ENCODE measurements around the gene FOXC1. TPM values are rescaled to one million over a fixed set of nuclear protein-coding genes. Genes with fewer than 3 reads are reported as not detected.
A peak's percentile ranks its signal among the peaks of the same experiment; 100 is the strongest.

Gene FOXC1
- total and polyA plus RNA-seq, 9 of the 15 experiments (the other 6 are each of a cell fraction or from before 2014, with no cell fraction given) = not detected

- H3K36me3 ChIP-seq (ENCODE audit: control insufficient read depth, insufficient read depth, low read length) = no peaks in the 10 kb centered on the region
- H3K4me1 ChIP-seq (replicated peaks in 1 of 2; ENCODE audit: control insufficient read depth in 2 of 2, insufficient read depth in 2 of 2, low read length in 2 of 2) = peaks cover 0 to 18% of the 10 kb centered on the region in 2 experiments; a peak in 1 of 5 replicates
- ATAC-seq (no peak), FAIRE-seq (no peak), DNase-seq (ENCODE audit: extremely low read depth in 1 of 4, low spot score in 3 of 4) (no peak)
- intact Hi-C loops (cut with micrococcal nuclease) = loop anchor here (2.0 kb wide), 1 partner anchor 592 kb away; no protein-coding TSS in a partner anchor
- WGBS (ENCODE audit: insufficient coverage, low coverage, missing lambda C conversion rate) = 30% methylated on average over 62 of the region's 65 CpGs
- H3K27me3 ChIP-seq (ENCODE audit: control insufficient read depth in 2 of 2, insufficient read depth in 2 of 2, low read length in 2 of 2) = peaks cover 61 to 79% of the 10 kb centered on the region in 2 experiments
- H3K9me1 ChIP-seq (ENCODE audit: control insufficient read depth, insufficient read depth, low read length) = no peaks in the 10 kb centered on the region
- H3K4me3 ChIP-seq = no peak overlapping the region
- H3K9me3 ChIP-seq (replicated peaks; ENCODE audit: control insufficient read depth, insufficient read depth, low read depth, low read length) = no peaks in the 10 kb centered on the region
- TF ChIP-seq NFIX (CRISPR knock-in tag; IDR thresholded peaks at IDR 0.05; ENCODE audit: low read depth) (no peak), HMGN3 (IDR thresholded peaks at IDR 0.05; ENCODE audit: borderline replicate concordance, extremely low read depth, insufficient read length, low read depth, low read length) (peak; percentile 27)
- no peak overlapping the region for H3K4me2 ChIP-seq (ENCODE audit: insufficient read depth, low read length)
- peaks cover 22% of the 10 kb centered on the region for H4K20me1 ChIP-seq (replicated peaks; ENCODE audit: control insufficient read depth, insufficient read depth, low read length)
- BruUV-seq (replicated peaks) = no TSS peak
- ChIA-PET POLR2A (no interaction called here), CTCF (ENCODE audit: low intra/inter-chr PET ratio) (interaction anchor here (0.6 to 1.7 kb wide), 3 partner anchors 499 to 826 kb away, joined by 3 to 11 read pairs (median 6); no protein-coding TSS in a partner anchor)
- no peak overlapping the region for H2AFZ ChIP-seq (ENCODE audit: low read depth, low read length)
- in situ Hi-C loops (cut with MboI) = loop anchor here (10.0 kb wide), 2 partner anchors 580 to 850 kb away; no protein-coding TSS in a partner anchor
- no peak overlapping the region for H3K27ac ChIP-seq (ENCODE audit: extremely low read depth, low read depth, low read length)
- no peak overlapping the region for H3K9ac ChIP-seq (ENCODE audit: insufficient read depth in 1 of 2, low read depth in 2 of 2, low read length in 2 of 2)
- H3K79me2 ChIP-seq (ENCODE audit: control insufficient read depth, insufficient read depth, low read length) = no peaks in the 10 kb centered on the region
Observed at GRCh38 chr6:1605004-1605892, 4.5 kb upstream of the FOXC1 start.

All from K562 (cell line).